ENCODE data around the gene PLEKHG7. TPM values are rescaled to one million over a fixed set of nuclear protein-coding genes. Genes with fewer than 3 reads are reported as not detected.
A peak's percentile ranks its signal among the peaks of the same experiment; 100 is the strongest.
"Not testable (repeated sequence)": the region's sequence is repeated elsewhere in the genome, so short reads cannot be mapped to it uniquely, and the experiment has no call there.

Gene PLEKHG7
- under 1 TPM; 0.30 to 0.76 (median 0.62) TPM for polyA plus RNA-seq (ENCODE audit: insufficient read length in 4 of 4)

- DNase-seq (ENCODE audit: low read depth in 4 of 4, low spot score in 2 of 4): peak in 2 of 4 donors; percentile 7 to 32
Measured at GRCh38 chr12:92702754-92703679, at the start of gene PLEKHG7. Gene PLEKHG7 (plus strand): TSS chr12:92702989. CDS start chr12:92706632, 3,643 bp downstream.

GRCh38 chr12:92654256-92654655, 48.5 kb upstream of the PLEKHG7 start:
- DNase-seq (ENCODE audit: low read depth in 4 of 4, low spot score in 2 of 4): not testable (repeated sequence)

GRCh38 chr12:92654929-92655328, 47.9 kb upstream of the PLEKHG7 start:
- DNase-seq (ENCODE audit: low read depth in 4 of 4, low spot score in 2 of 4): no peak

- no peak for DNase-seq (ENCODE audit: low read depth in 4 of 4, low spot score in 2 of 4)
Measured at GRCh38 chr12:92656911-92657310, 45.9 kb upstream of the PLEKHG7 start.

GRCh38 chr12:92657770-92658169, 45.0 kb upstream of the PLEKHG7 start:
- DNase-seq (ENCODE audit: low read depth in 4 of 4, low spot score in 2 of 4): no peak

- DNase-seq (ENCODE audit: low read depth in 4 of 4, low spot score in 2 of 4): no peak
Measured at GRCh38 chr12:92658611-92659010, 44.2 kb upstream of the PLEKHG7 start.

GRCh38 chr12:92661269-92661668, 41.5 kb upstream of the PLEKHG7 start:
- DNase-seq (ENCODE audit: low read depth in 4 of 4, low spot score in 2 of 4): no peak

GRCh38 chr12:92665496-92665895, 37.3 kb upstream of the PLEKHG7 start:
- no peak for DNase-seq (ENCODE audit: low read depth in 4 of 4, low spot score in 2 of 4)

GRCh38 chr12:92668739-92669138, 34.0 kb upstream of the PLEKHG7 start:
- no peak for DNase-seq (ENCODE audit: low read depth in 4 of 4, low spot score in 2 of 4)

- DNase-seq (ENCODE audit: low read depth in 4 of 4, low spot score in 2 of 4): not testable (repeated sequence)
Measured at GRCh38 chr12:92671524-92671923, 31.3 kb upstream of the PLEKHG7 start.

GRCh38 chr12:92673756-92674155, 29.0 kb upstream of the PLEKHG7 start:
- no peak for DNase-seq (ENCODE audit: low read depth in 4 of 4, low spot score in 2 of 4)

GRCh38 chr12:92674500-92674899, 28.3 kb upstream of the PLEKHG7 start:
- DNase-seq (ENCODE audit: low read depth in 4 of 4, low spot score in 2 of 4): no peak

- no peak for DNase-seq (ENCODE audit: low read depth in 4 of 4, low spot score in 2 of 4)
Measured at GRCh38 chr12:92675092-92675865, 27.5 kb upstream of the PLEKHG7 start.

- no peak for DNase-seq (ENCODE audit: low read depth in 4 of 4, low spot score in 2 of 4)
Measured at GRCh38 chr12:92676710-92677109, 26.1 kb upstream of the PLEKHG7 start.

- DNase-seq (ENCODE audit: low read depth in 4 of 4, low spot score in 2 of 4): no peak
Measured at GRCh38 chr12:92690601-92691000, 12.2 kb upstream of the PLEKHG7 start.

GRCh38 chr12:92695056-92695455, 7.7 kb upstream of the PLEKHG7 start:
- DNase-seq (ENCODE audit: low read depth in 4 of 4, low spot score in 2 of 4): no peak

GRCh38 chr12:92695577-92695976, 7.2 kb upstream of the PLEKHG7 start:
- DNase-seq (ENCODE audit: low read depth in 4 of 4, low spot score in 2 of 4): no peak

GRCh38 chr12:92696216-92696615, 6.6 kb upstream of the PLEKHG7 start:
- no peak for DNase-seq (ENCODE audit: low read depth in 4 of 4, low spot score in 2 of 4)

- DNase-seq (ENCODE audit: low read depth in 4 of 4, low spot score in 2 of 4): no peak
Measured at GRCh38 chr12:92698474-92698873, 4.3 kb upstream of the PLEKHG7 start.

- DNase-seq (ENCODE audit: low read depth in 4 of 4, low spot score in 2 of 4): no peak
Measured at GRCh38 chr12:92701441-92701840, 1.3 kb upstream of the PLEKHG7 start.

- DNase-seq (ENCODE audit: low read depth in 4 of 4, low spot score in 2 of 4): no peak
Measured at GRCh38 chr12:92703786-92704185, 997 bp downstream of the PLEKHG7 start.
